Mammary epithelial cell (primary cell): ENCODE results near the gene ZBTB20.

Source experiments
- CTCF ChIP-seq, 2 donors: IDR thresholded peaks in 1 of 2; conservative IDR thresholded peaks in 1 of 2; 2 replicates each; pipeline ENCODE4 v1.5.1; 2011 to 2012; ENCODE audit warnings: inconsistent platforms in 2 of 2, low read length in 2 of 2, mild to moderate bottlenecking in 2 of 2, control low read depth in 1 of 2, low read depth in 1 of 2; ENCODE audit not compliant: insufficient read depth in 1 of 2; ENCODE audit errors: extremely low read depth in 1 of 2
- EZH2 ChIP-seq: IDR thresholded peaks from 2 replicates; pipeline ENCODE4 v1.6.1; 2012; ENCODE audit warnings: low read length, inconsistent platforms, borderline replicate concordance

GRCh38 chr3:114464548-114464947 lies 682.5 kb downstream of the ZBTB20 start:
- TF ChIP-seq CTCF (conservative IDR thresholded peaks at IDR 0.05 in 1 of 2, IDR thresholded peaks at IDR 0.05 in 1 of 2; ENCODE audit: extremely low read depth in 1 of 2, insufficient read depth in 1 of 2, low read depth in 1 of 2, low read length in 2 of 2) = no peak
- TF ChIP-seq EZH2 = no peak
